ENCODE measurements around the gene ZBTB22.
"Not testable (repeated sequence)": the region's sequence is repeated elsewhere in the genome, so short reads cannot be mapped to it uniquely, and the experiment has no call there.

The ZBTB22 gene

GRCh38 chr6:33299237-33299944 is 18.2 kb downstream of the ZBTB22 start:
- peak; percentile 97 for DNase-seq

GRCh38 chr6:33298773-33299236 is 18.7 kb downstream of the ZBTB22 start, which contains the start of gene RGL2:
RGL2 (minus strand) TSS chr6:33298942; CDS start chr6:33298610, 332 bp downstream.
- peak; percentile 88 for DNase-seq

GRCh38 chr6:33297956-33298772 is 19.4 kb downstream of the ZBTB22 start:
- DNase-seq: peak; percentile 82

GRCh38 chr6:33297406-33297955 is 20.1 kb downstream of the ZBTB22 start:
- no peak for DNase-seq

GRCh38 chr6:33296797-33297405 is 20.6 kb downstream of the ZBTB22 start:
- DNase-seq: no peak

- no peak for DNase-seq
Observed at GRCh38 chr6:33295621-33296369, 21.7 kb downstream of the ZBTB22 start.

GRCh38 chr6:33294086-33294823 is 23.3 kb downstream of the ZBTB22 start:
- DNase-seq: no peak

- no peak for DNase-seq
Observed at GRCh38 chr6:33292996-33293682, 24.4 kb downstream of the ZBTB22 start.

GRCh38 chr6:33290459-33290858 is 27.1 kb downstream of the ZBTB22 start:
- DNase-seq: no peak

- DNase-seq: no peak
Observed at GRCh38 chr6:33289784-33290315, 27.7 kb downstream of the ZBTB22 start.

- DNase-seq: peak; percentile 93
Observed at GRCh38 chr6:33288921-33289783, 28.4 kb downstream of the ZBTB22 start, which contains the start of the genes PFDN6 and WDR46. PFDN6 (plus strand) TSS chr6:33289601; CDS start chr6:33289857, 256 bp downstream. WDR46 (minus strand) TSS chr6:33289239; CDS start chr6:33289170, 69 bp downstream.

GRCh38 chr6:33288141-33288920 is 29.2 kb downstream of the ZBTB22 start:
- DNase-seq: no peak

GRCh38 chr6:33286946-33287914 is 30.3 kb downstream of the ZBTB22 start:
- DNase-seq: no peak

GRCh38 chr6:33285214-33285613 is 32.3 kb downstream of the ZBTB22 start:
- DNase-seq: not testable (repeated sequence)

GRCh38 chr6:33280539-33280938 is 37.0 kb downstream of the ZBTB22 start:
- no peak for DNase-seq

- no peak for DNase-seq
Observed at GRCh38 chr6:33279971-33280511, 37.5 kb downstream of the ZBTB22 start.

GRCh38 chr6:33279257-33279695 is 38.3 kb downstream of the ZBTB22 start:
- no peak for DNase-seq

All from activated effector memory CD4-positive, alpha-beta T cell treated with anti-CD3 and anti-CD28 coated beads, Interleukin-2, amount 50 U/mL, for 16 hours (primary cell).